Retina (tissue), 1 donor: ENCODE data around the gene CAMK1D.
"Not testable (repeated sequence)": the region's sequence is repeated elsewhere in the genome, so short reads cannot be mapped to it uniquely, and the experiment has no call there.

Experiments
- DNase-seq: peaks from one replicate; pipeline ENCODE4 v3.0.0-alpha.2; 2016

Gene CAMK1D

DNA sequence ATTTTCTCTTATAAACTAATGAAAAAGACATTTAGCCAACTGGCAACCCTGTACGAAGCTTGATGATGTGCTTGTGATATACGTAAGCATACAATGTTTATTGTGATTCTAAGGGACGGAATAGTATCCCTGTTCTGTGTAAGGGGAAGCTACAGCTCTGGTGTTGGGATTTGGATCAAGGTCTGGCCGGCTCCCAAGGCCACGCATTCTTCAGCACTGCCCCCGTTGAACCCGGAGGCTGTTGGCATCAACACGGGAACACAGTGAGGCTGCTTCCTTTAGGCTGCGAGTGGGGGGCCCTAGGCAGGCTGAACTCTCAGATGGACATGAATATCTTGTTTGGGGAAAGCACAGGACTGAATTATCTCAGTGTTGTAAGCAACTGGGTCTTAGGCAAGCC lies 180.6 kb downstream of the CAMK1D start:
- DNase-seq: no peak

DNA sequence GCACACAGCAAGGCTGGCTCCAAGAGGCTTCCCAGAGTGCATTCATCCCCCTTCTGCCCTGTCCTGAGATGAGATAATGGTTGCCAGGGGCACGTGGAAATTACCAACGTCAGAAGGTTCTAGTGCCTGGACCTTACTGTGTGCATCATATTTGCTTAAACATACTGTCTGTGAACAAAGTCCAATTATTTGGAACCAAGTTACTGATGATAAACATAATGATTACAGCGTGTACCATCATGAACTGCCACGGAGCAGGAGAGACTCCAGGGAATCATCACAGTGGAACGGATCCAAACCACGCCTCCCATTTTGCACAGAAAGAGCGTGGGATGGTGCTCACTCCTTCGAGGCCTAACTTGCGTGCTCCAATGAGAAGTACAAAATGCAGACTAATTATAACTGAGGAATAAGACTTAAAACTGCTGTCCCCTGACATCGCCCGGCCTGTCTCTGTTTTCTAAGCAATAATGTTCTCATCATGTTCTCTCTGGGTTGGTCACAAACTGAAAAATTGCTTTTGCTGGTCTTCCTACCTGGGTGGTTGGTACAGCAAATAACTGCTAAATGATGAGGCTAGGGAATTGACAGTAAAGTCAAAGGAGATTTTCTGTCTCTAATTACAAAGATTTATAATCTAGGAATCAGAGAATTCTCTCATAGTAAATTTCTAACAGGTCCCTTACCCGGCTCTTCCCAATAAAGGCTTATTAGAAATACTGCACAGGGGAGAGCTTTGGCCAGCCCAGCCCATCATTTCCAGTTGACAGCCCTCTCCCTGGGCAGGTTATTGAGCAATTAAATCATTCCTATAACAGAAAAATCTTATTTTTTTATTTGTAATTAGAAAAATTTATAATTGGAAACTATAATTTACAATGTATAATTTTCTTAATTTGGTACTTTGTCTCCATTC lies 182.2 kb downstream of the CAMK1D start:
- DNase-seq: no peak

DNA sequence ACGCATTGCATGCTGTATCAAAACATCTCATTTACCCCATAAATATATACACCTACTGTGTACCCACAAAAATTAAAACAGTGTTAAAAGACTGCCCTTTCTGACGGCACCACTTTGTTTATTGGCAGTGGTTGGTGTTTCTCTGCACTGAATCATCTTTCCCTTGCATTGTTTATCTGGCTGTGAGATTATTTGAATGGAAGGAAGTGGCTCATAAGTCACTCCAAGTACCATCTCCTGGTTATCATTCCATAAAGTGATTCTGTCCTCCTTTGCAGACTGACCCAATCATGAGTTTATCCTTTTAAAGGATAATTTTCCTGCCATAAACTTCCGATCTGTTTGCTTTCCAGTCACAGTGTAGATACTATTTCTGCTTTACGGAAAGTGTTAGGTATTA lies 183.8 kb downstream of the CAMK1D start:
- DNase-seq: no peak

GRCh38 chr10:12533723-12534122 lies 184.4 kb downstream of the CAMK1D start:
- DNase-seq: no peak

DNA sequence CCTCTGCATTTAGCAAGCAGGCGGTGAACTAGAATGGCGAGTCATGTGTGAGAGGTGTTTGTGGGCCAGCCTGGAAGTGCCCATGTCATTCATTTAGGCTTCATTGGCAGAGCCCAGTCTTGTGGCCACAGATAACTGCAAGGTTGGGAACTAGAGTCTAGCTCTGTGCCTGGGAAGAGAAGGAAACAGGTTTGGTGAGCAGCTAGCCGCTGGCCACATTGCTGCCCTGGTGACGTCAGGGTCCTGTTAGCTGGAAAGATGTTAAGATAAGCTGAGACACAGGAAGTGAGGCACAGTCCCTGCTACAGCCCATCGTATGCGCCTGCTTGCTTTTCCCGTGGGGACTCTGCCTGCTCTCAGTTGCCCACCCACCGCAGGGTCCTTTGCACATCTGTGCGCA lies 185.5 kb downstream of the CAMK1D start:
- DNase-seq: no peak

GRCh38 chr10:12535656-12536055 lies 186.3 kb downstream of the CAMK1D start:
- no peak for DNase-seq

GRCh38 chr10:12538491-12538995 lies 189.2 kb downstream of the CAMK1D start:
- DNase-seq: no peak

DNA sequence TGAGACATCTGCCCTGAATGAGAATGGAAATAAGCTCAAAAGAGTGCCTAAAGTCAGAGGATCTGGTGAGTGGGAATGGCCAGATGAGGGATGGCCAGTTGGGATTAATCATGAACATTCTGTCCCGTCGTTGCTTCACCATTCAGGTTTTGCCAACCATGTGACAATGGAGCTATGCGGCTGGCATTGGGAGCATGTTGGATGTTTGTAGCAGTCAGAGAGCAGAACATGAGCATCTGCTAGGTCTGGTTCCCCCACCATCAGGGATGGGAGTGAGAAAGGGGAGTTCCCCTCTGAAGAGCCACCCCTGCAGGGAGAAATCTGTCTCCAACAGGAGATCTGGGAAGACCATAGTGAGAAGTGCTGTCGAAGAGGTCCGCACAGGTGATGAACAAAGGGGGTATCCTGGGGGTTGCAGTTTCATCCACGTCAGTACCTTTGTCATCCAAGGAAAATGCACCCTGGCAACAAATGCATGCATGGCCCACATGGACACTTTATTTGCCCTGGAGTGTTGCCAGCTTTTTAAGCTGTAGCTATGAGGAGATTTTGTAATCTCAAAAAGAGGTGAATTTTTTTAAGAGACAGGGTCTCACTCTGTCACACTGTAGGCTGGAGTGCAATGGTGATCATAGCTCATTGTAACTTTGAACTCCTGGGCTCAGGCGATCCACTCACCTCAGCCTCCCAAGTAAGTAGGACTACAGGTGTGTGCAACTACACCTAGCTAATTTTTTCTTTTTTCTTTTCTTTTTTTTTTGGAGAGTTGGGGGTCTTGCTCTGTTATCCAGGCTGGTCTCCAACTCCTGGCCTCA lies 190.2 kb downstream of the CAMK1D start:
- no peak for DNase-seq

DNA sequence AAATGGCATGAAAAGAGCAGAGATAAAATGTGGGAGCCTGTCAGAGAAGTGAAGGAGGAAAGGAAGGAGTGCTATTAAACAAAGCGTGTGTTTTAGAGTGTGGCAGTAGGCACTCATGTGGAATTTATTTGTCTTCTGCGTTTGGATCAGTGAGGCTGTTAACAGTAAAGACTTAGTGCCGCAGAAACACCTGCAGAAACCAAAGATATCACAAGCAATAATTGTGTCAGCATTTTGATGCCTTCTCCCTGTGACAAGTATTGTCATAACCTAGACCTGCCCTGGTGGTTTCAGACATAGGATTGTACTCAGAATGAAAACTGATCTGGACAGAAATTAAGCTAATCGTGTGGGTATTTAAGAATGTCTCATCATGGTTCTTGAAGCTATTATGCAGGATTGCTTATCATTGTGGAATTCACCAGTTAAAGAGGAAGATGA lies 191.0 kb downstream of the CAMK1D start:
- DNase-seq: peak; percentile 44

GRCh38 chr10:12541446-12542067 lies 192.2 kb downstream of the CAMK1D start:
- DNase-seq: no peak

- no peak for DNase-seq
These were observed 192.9 kb downstream of the CAMK1D start for GRCh38 chr10:12542133-12542670.

DNA sequence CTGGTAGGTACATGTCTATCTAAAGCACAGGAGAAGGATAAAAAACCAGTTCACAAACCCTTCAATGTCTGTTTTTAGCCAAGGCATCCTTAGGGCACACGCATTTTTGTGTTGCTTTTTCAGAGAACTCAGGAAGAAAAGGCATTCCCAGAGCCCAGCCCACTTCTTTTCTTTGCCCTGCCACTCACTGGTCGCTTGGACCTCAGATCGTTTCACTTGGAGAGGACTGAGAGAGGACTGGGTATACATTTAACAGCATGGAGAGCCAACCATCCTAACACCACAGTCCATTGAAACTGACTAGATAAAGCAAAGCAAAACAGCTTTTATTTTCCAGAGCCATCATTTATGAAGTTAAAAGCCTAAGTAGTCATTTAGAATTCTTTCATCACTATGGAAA lies 194.2 kb downstream of the CAMK1D start:
- no peak for DNase-seq

- not testable (repeated sequence) for DNase-seq
These were observed 196.9 kb downstream of the CAMK1D start for GRCh38 chr10:12546160-12546802.

- DNase-seq: no peak
These were observed 198.0 kb downstream of the CAMK1D start for GRCh38 chr10:12547301-12547771.

- no peak for DNase-seq
These were observed 199.9 kb downstream of the CAMK1D start for GRCh38 chr10:12549297-12549696.

DNA sequence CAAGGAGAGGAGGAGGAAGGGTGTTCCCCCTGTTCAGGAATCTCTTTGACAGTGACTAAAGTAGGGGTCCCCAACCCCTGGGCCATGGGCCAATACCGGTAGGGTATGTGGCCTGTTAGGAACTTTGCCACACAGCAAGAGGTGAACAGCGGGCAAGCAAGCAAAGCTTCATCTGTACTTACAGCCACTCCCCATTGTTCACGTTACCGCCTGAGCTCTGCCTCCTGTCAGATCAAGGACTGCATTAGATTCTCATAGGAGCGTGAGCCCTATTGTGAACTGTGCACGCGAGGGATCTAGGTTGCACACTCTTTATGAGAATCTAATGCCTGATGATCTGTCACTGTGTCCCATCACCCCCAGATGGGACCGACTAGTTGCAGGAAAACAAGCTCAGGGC lies 201.6 kb downstream of the CAMK1D start:
- DNase-seq: no peak

- DNase-seq: no peak
These were observed 206.7 kb downstream of the CAMK1D start for GRCh38 chr10:12556039-12556438.

DNA sequence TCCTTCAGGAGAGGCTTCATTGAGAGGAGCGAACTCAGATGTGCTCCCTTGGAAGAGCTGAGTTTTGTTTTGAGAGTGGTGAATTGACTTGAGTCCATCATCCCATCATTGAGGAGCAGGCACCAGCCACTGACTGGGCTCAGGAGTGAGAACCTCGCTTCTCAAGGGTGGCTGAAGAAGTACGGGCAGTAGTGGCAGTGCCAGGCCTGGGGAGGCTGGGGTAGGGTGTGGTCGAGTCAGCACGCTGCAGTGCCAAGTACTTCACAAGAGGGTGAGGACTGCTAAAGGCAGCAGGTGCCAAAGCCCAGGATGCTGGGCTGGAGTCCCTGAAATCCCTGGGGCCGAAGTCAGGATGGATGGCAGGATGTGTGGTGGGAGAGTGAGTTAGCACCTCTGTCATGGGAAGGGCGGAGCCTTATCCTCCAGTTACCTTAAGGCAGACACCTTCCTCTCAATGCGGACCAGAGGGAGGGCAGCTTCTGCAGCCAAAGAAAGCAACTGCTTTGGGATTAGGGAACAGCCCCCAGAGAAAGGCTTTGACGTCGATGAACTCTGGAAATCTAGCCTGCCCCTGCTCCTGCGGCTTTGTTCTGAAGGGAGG lies 210.3 kb downstream of the CAMK1D start:
- DNase-seq: no peak

DNA sequence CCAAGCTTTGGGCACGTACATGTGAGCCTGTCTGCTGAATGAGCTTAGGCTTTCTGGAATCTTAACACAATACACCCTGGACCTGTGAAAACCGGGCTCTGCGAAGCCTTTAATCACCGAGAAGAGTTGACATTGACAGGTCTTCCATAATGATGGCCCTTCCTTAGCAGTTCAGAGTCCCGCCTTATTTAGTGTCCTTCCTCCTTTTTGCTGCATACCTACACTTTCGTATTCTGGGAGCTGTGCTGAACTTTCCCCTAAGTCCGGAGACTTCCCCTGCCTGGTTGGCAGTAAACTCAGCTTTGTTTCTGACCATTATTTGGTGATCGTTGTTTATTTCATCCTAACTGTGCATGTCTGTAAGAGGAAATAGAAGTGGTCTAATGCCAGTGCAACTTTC lies 212.0 kb downstream of the CAMK1D start:
- DNase-seq: no peak

DNA sequence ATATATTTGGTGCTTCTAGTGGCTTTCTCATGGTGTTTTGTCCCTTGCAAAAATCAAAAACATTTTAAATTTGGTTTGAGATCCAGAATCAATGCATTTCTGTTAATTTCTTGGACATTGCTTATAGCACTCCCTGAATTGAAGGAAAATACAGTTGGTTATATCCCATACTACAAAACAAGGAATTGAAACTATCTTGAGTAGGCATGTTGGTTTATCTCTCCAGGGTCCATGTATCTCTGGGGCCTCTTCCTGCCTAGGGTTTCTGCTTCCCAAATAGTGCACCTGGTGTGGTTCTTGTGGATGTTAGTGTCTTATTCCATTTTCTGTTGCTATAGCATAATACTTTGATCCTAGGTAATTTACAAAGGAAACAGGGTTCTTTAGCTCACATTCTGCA lies 212.4 kb downstream of the CAMK1D start:
- DNase-seq: no peak

- no peak for DNase-seq
These were observed 214.1 kb downstream of the CAMK1D start for GRCh38 chr10:12563489-12563888.

- no peak for DNase-seq
These were observed 214.8 kb downstream of the CAMK1D start for GRCh38 chr10:12564173-12564572.
